H9 (cell line): ENCODE results near the gene PHLDB1. TPM values are rescaled to one million over a fixed set of nuclear protein-coding genes. Genes with fewer than 3 reads are reported as not detected.

ENCODE experiments used
- DNase-seq: peaks from one replicate; pipeline ENCODE4 v3.0.0-alpha.2; 2017
- H2AFZ ChIP-seq: one replicate; pipeline ENCODE4 v1.6.1; 2013; ENCODE audit warnings: mild to moderate bottlenecking, low read length, control low read depth, moderate library complexity
- H2AK5ac ChIP-seq: 2 replicates; pipeline ENCODE4 v1.6.1; 2013; ENCODE audit warnings: low read length, control low read depth, mixed read lengths; ENCODE audit not compliant: insufficient read length
- H2BK120ac ChIP-seq: one replicate; pipeline ENCODE4 v1.6.1; 2013; ENCODE audit warnings: low read depth, mild to moderate bottlenecking, low read length, control low read depth, inconsistent platforms; ENCODE audit not compliant: poor library complexity, severe bottlenecking
- H2BK12ac ChIP-seq: 2 replicates; pipeline ENCODE4 v1.6.1; 2013; ENCODE audit warnings: low read length, control low read depth, mixed read lengths, low read depth; ENCODE audit not compliant: insufficient read length
- H2BK15ac ChIP-seq: 2 replicates; pipeline ENCODE4 v1.6.1; 2013; ENCODE audit warnings: low read depth, low read length, control low read depth
- H2BK20ac ChIP-seq: one replicate; pipeline ENCODE4 v1.6.1; 2013; ENCODE audit warnings: low read depth, mild to moderate bottlenecking, low read length, control low read depth, inconsistent platforms; ENCODE audit not compliant: poor library complexity, severe bottlenecking
- H2BK5ac ChIP-seq: 2 replicates; pipeline ENCODE4 v1.6.1; 2013; ENCODE audit warnings: low read length, control low read depth, mixed read lengths; ENCODE audit not compliant: insufficient read length
- H3K14ac ChIP-seq: 2 replicates; pipeline ENCODE4 v1.6.1; 2013; ENCODE audit warnings: low read length, control low read depth; ENCODE audit not compliant: insufficient read depth
- H3K18ac ChIP-seq: 2 replicates; pipeline ENCODE4 v1.6.1; 2013; ENCODE audit warnings: low read depth, mild to moderate bottlenecking, mixed read lengths, low read length, control low read depth; ENCODE audit not compliant: insufficient read length
- H3K23ac ChIP-seq: 2 replicates; pipeline ENCODE4 v1.6.1; 2013; ENCODE audit warnings: low read length, control low read depth, mixed read lengths, low read depth; ENCODE audit not compliant: insufficient read length
- H3K23me2 ChIP-seq: 2 replicates; pipeline ENCODE4 v1.6.1; 2013; ENCODE audit warnings: low read depth, mild to moderate bottlenecking, mixed read lengths, low read length, control low read depth; ENCODE audit not compliant: insufficient read length, poor library complexity, severe bottlenecking
- H3K27ac ChIP-seq: 2 replicates; pipeline ENCODE4 v1.5.1; 2013; ENCODE audit warnings: low read length, control low read depth, mixed read lengths, low read depth; ENCODE audit not compliant: insufficient read length
- H3K27me3 ChIP-seq: 2 replicates; pipeline ENCODE4 v1.6.1; 2013; ENCODE audit warnings: low read length, control low read depth, inconsistent platforms; ENCODE audit not compliant: insufficient read depth
- H3K4ac ChIP-seq: 2 replicates; pipeline ENCODE4 v1.6.1; 2013; ENCODE audit warnings: low read depth, mild to moderate bottlenecking, control low read depth, inconsistent platforms, low read length, moderate library complexity
- H3K4me1 ChIP-seq: 2 replicates; pipeline ENCODE4 v1.6.1; 2013; ENCODE audit warnings: low read length, control low read depth, inconsistent platforms; ENCODE audit not compliant: insufficient read depth
- H3K4me2 ChIP-seq: 2 replicates; pipeline ENCODE4 v1.6.1; 2013; ENCODE audit warnings: low read length, control low read depth, mixed read lengths; ENCODE audit not compliant: insufficient read length, insufficient read depth
- H3K56ac ChIP-seq: 2 replicates; pipeline ENCODE4 v1.6.1; 2013; ENCODE audit warnings: low read depth, mild to moderate bottlenecking, mixed read lengths, low read length, control low read depth; ENCODE audit not compliant: insufficient read length
- H3K79me1 ChIP-seq: 2 replicates; pipeline ENCODE4 v1.6.1; 2013; ENCODE audit warnings: low read depth, mild to moderate bottlenecking, moderate library complexity, low read length, control low read depth, inconsistent platforms; ENCODE audit not compliant: insufficient read depth, poor library complexity, severe bottlenecking
- H3K79me2 ChIP-seq: 2 replicates; pipeline ENCODE4 v1.6.1; 2013; ENCODE audit warnings: low read length, control low read depth, inconsistent platforms; ENCODE audit not compliant: insufficient read depth
- H3K9ac ChIP-seq: 2 replicates; pipeline ENCODE4 v1.6.1; 2013; ENCODE audit warnings: low read length, control low read depth, mixed read lengths; ENCODE audit not compliant: insufficient read length; ENCODE audit errors: extremely low read depth
- H3K9me3 ChIP-seq: one replicate; pipeline ENCODE4 v1.6.1; 2013; ENCODE audit warnings: low read depth, low read length, inconsistent platforms; ENCODE audit not compliant: control insufficient read depth
- H3T11ph ChIP-seq: one replicate; pipeline ENCODE4 v1.6.1; 2013; ENCODE audit warnings: mild to moderate bottlenecking, low read length, control low read depth, inconsistent platforms
- H4K20me1 ChIP-seq: one replicate; pipeline ENCODE4 v1.6.1; 2013; ENCODE audit not compliant: control insufficient read depth, insufficient read length, insufficient read depth
- H4K5ac ChIP-seq: 2 replicates; pipeline ENCODE4 v1.6.1; 2013; ENCODE audit warnings: low read depth, mild to moderate bottlenecking, mixed read lengths, low read length, control low read depth; ENCODE audit not compliant: insufficient read length
- H4K8ac ChIP-seq: replicated peaks from 2 replicates; pipeline ENCODE4 v1.6.1; 2013; ENCODE audit warnings: low read length, control low read depth, mixed read lengths, low read depth; ENCODE audit not compliant: insufficient read length
- H4K91ac ChIP-seq: 2 replicates; pipeline ENCODE4 v1.6.1; 2013; ENCODE audit warnings: low read depth, mild to moderate bottlenecking, moderate library complexity, mixed read lengths, low read length, control low read depth; ENCODE audit not compliant: insufficient read length
- H3K27ac Mint-ChIP-seq, 3 experiments: 2 replicates in 2 of 3; 3 replicates in 1 of 3; pipeline ENCODE4 v1.8.0; 2020 to 2021; ENCODE audit warnings: mixed read lengths in 3 of 3, mild to moderate bottlenecking in 1 of 3, moderate library complexity in 1 of 3
- H3K27me3 Mint-ChIP-seq: 2 replicates; pipeline ENCODE4 v1.8.0; 2021; ENCODE audit warnings: low read depth, mild to moderate bottlenecking, moderate library complexity, mixed read lengths
- H3K36me3 Mint-ChIP-seq, 3 experiments: 2 replicates in 2 of 3; 3 replicates in 1 of 3; pipeline ENCODE4 v1.8.0; 2020 to 2021; ENCODE audit warnings: low read depth in 3 of 3, mixed read lengths in 3 of 3; ENCODE audit not compliant: insufficient read depth in 1 of 3
- H3K4me1 Mint-ChIP-seq, 2 experiments: 2 replicates each; pipeline ENCODE4 v1.8.0; 2020; ENCODE audit warnings: mixed read lengths in 2 of 2
- H3K4me3 Mint-ChIP-seq, 2 experiments: 2 replicates in 1 of 2; 3 replicates in 1 of 2; pipeline ENCODE4 v1.8.0; 2020 to 2021; ENCODE audit warnings: mild to moderate bottlenecking in 2 of 2, mixed read lengths in 2 of 2, moderate library complexity in 1 of 2
- H3K9me3 Mint-ChIP-seq, 2 experiments: 2 replicates in 1 of 2; 3 replicates in 1 of 2; pipeline ENCODE4 v1.8.0; 2020; ENCODE audit warnings: mild to moderate bottlenecking in 2 of 2, mixed read lengths in 2 of 2, moderate library complexity in 1 of 2
- CTCF ChIP-seq: fragments of 200-600 bp; sonication (generic); conservative IDR thresholded peaks from 3 replicates; pipeline ENCODE4 v1.8.0; 2021; ENCODE audit warnings: antibody characterized with exemption, mild to moderate bottlenecking
- WGBS: extraction: QIAGEN DNeasy Blood & Tissue Kit; methylation state at CpG from one replicate; pipeline ENCODE4 v1.1.7; 2013; ENCODE audit warnings: missing lambda C conversion rate, low lambda C conversion rate, mixed read lengths; ENCODE audit not compliant: insufficient read length; ENCODE audit errors: extremely low coverage; 5-methylcytosine and 5-hydroxymethylcytosine counted together
- total RNA-seq: library from RNA; stranded (reverse); gene quantifications from 2 replicates; pipeline ENCODE4 v1.2.1, GENCODE V29; 2021

PHLDB1 gene
- total RNA-seq, 1 experiment from 2014 or later: 56.0 TPM

- no peak overlapping the region; a peak in 1 of 7 replicates for H3K27ac Mint-ChIP-seq
- no peak overlapping the region for H3K4ac ChIP-seq
These were observed 22.6 kb downstream of the PHLDB1 start for GRCh38 chr11:118629761-118630661.

More at GRCh38 chr11:118629761-118630661, 22.6 kb downstream of the PHLDB1 start:
- Mint-ChIP-seq H3K36me3 (peaks cover 16 to 59% (median 55%) of the 10 kb centered on the region in 3 experiments; a peak in 6 of 7 replicates), H3K9me3 (no peaks in the 10 kb centered on the region), H3K27me3 (no peaks in the 10 kb centered on the region), H3K4me3 (no peak overlapping the region), H3K4me1 (peaks cover 11 to 21% of the 10 kb centered on the region in 2 experiments)
- Histone ChIP-seq H3K27me3 (no peaks in the 10 kb centered on the region), H2AK5ac (no peak overlapping the region), H3K4me1 (peaks cover 8% of the 10 kb centered on the region; the same call in 1 of the 2 replicates), H2BK120ac (no peak overlapping the region), H2AFZ (no peak overlapping the region), H2BK20ac (no peak overlapping the region), H3K79me1 (no peaks in the 10 kb centered on the region), H3K27ac (no peak overlapping the region), H4K91ac (no peak overlapping the region), H3K9me3 (no peaks in the 10 kb centered on the region), H4K20me1 (no peaks in the 10 kb centered on the region), H3T11ph (no peak overlapping the region), H3K23ac (no peak overlapping the region), H3K18ac (no peak overlapping the region), H2BK12ac (no peak overlapping the region), H3K14ac (no peak overlapping the region), H3K9ac (no peak overlapping the region), H2BK5ac (no peak overlapping the region), H3K56ac (no peak overlapping the region), H4K8ac (no peak overlapping the region), H4K5ac (no peak overlapping the region), H3K23me2 (no peaks in the 10 kb centered on the region), H2BK15ac (no peak overlapping the region), H3K79me2 (no peaks in the 10 kb centered on the region), H3K4me2 (no peak overlapping the region)
- TF ChIP-seq CTCF: no peak
- WGBS: no CpG with 5 or more reads among the region's 6 CpGs
- DNase-seq: no peak
